Posterior vena cava (tissue), 2 donors: ENCODE data around the gene FAM240A. TPM values are rescaled to one million over a fixed set of nuclear protein-coding genes. Genes with fewer than 3 reads are reported as not detected.

Experiments used
- DNase-seq: peaks from one replicate; pipeline ENCODE4 v3.0.0-alpha.2; 2020; ENCODE audit warnings: low spot score
- intact Hi-C, 2 donors: fragments of 100-400 bp; cut with DNase I; formaldehyde crosslinking; loops; one replicate each; pipeline versions ENCODE4 v1.14.1 to v1.14.2; 2022 to 2023
- total RNA-seq, 2 donors: library from RNA; stranded (reverse); fragmentation: NEBNext Ultra II Directional; extraction: Animal tissue kit (Norgen Biotek cat#: 25700); gene quantifications; one replicate each; pipeline ENCODE4 v1.2.1, GENCODE V29; 2021
- donor health status: DM: yes; HTN: yes; CAD: no.
- donor health status: DM: yes; HTN: yes; CAD: no.

FAM240A gene
- total RNA-seq, 2 donors from 2014 or later = 0.28 TPM; not detected in 1

- intact Hi-C loops = no loop called here
- no peak for DNase-seq
Measured at GRCh38 chr3:46619845-46620778, 7.8 kb downstream of the FAM240A start.

- no peak for DNase-seq
- intact Hi-C loops = no loop called here
Measured at GRCh38 chr3:46624533-46624932, 12.2 kb downstream of the FAM240A start.

- DNase-seq = no peak
- intact Hi-C loops = no loop called here
Measured at GRCh38 chr3:46624975-46625490, 12.7 kb downstream of the FAM240A start.

GRCh38 chr3:46626039-46626438 is 13.7 kb downstream of the FAM240A start:
- intact Hi-C loops = no loop called here
- no peak for DNase-seq

- intact Hi-C loops = no loop called here
- DNase-seq = no peak
Measured at GRCh38 chr3:46627078-46627477, 14.8 kb downstream of the FAM240A start.

- intact Hi-C loops = no loop called here
- no peak for DNase-seq
Measured at GRCh38 chr3:46628901-46629369, 16.6 kb downstream of the FAM240A start.

GRCh38 chr3:46629551-46630517 is 17.5 kb downstream of the FAM240A start:
- peak; percentile 94 for DNase-seq
- intact Hi-C loops = loop anchor here in 1 of 2 donors (5.0 kb wide), 1 partner anchor 143 kb away; no protein-coding TSS in a partner anchor

GRCh38 chr3:46632792-46633191 is 20.5 kb downstream of the FAM240A start:
- DNase-seq = no peak
- intact Hi-C loops = loop anchor here (2.0 to 5.0 kb wide), 2 partner anchors 145 to 146 kb away; no protein-coding TSS in a partner anchor

- no peak for DNase-seq
- intact Hi-C loops = loop anchor here in 1 of 2 donors (5.0 kb wide), 1 partner anchor 148 kb away; no protein-coding TSS in a partner anchor
Measured at GRCh38 chr3:46634856-46635255, 22.5 kb downstream of the FAM240A start.

- DNase-seq = no peak
- intact Hi-C loops = no loop called here
Measured at GRCh38 chr3:46639221-46639620, 26.9 kb downstream of the FAM240A start.

- intact Hi-C loops = no loop called here
- no peak for DNase-seq
Measured at GRCh38 chr3:46640927-46641326, 28.6 kb downstream of the FAM240A start.

GRCh38 chr3:46642971-46643370 is 30.6 kb downstream of the FAM240A start:
- intact Hi-C loops = no loop called here
- DNase-seq = no peak

GRCh38 chr3:46643701-46644100 is 31.4 kb downstream of the FAM240A start:
- intact Hi-C loops = no loop called here

GRCh38 chr3:46646700-46647099 is 34.4 kb downstream of the FAM240A start:
- DNase-seq = no peak
- intact Hi-C loops = no loop called here

More at GRCh38 chr3:46643701-46644100, 31.4 kb downstream of the FAM240A start:
- no peak for DNase-seq

GRCh38 chr3:46648096-46648495 is 35.8 kb downstream of the FAM240A start:
- intact Hi-C loops = no loop called here
- no peak for DNase-seq

GRCh38 chr3:46649436-46649835 is 37.1 kb downstream of the FAM240A start:
- intact Hi-C loops = no loop called here

GRCh38 chr3:46651084-46651483 is 38.8 kb downstream of the FAM240A start:
- intact Hi-C loops = no loop called here
- no peak for DNase-seq

More at GRCh38 chr3:46649436-46649835, 37.1 kb downstream of the FAM240A start:
- no peak for DNase-seq

- DNase-seq = no peak
- intact Hi-C loops = no loop called here
Measured at GRCh38 chr3:46655271-46655670, 42.9 kb downstream of the FAM240A start.
